Fibroblast of lung (primary cell): Measurements from ENCODE around the gene SUGP1. TPM values are rescaled to one million over a fixed set of nuclear protein-coding genes. Genes with fewer than 3 reads are reported as not detected.

Source experiments
- DNase-seq, 2 donors: peaks; one replicate each; pipeline versions ENCODE4 v3.0.0 to v3.0.0-alpha.2; 2010; ENCODE audit warnings: low read depth in 2 of 2
- H2AFZ ChIP-seq: 2 replicates; pipeline ENCODE4 v1.5.1; 2012; ENCODE audit warnings: low read length, control low read depth, inconsistent platforms
- H3K27ac ChIP-seq: 2 replicates; pipeline ENCODE4 v1.5.1; 2011; ENCODE audit warnings: low read length, control low read depth; ENCODE audit not compliant: insufficient read depth
- H3K27me3 ChIP-seq: 2 replicates; pipeline ENCODE4 v1.5.1; 2011; ENCODE audit warnings: mild to moderate bottlenecking, low read length; ENCODE audit not compliant: control insufficient read depth, insufficient read depth
- H3K36me3 ChIP-seq: 2 replicates; pipeline ENCODE4 v1.5.1; 2011; ENCODE audit warnings: low read length; ENCODE audit not compliant: control insufficient read depth, insufficient read depth
- H3K4me1 ChIP-seq: 2 replicates; pipeline ENCODE4 v1.5.1; 2011; ENCODE audit warnings: low read length; ENCODE audit not compliant: control insufficient read depth, insufficient read depth; ENCODE audit errors: extremely low read depth
- H3K4me2 ChIP-seq: 2 replicates; pipeline ENCODE4 v1.5.1; 2011; ENCODE audit warnings: low read length, control low read depth; ENCODE audit not compliant: insufficient read depth; ENCODE audit errors: extremely low read depth
- H3K4me3 ChIP-seq, 4 experiments: fragments of 200-600 bp in 1 of 4; sonication (generic) in 1 of 4; replicated peaks in 1 of 4; 2 replicates each; pipeline ENCODE4 v1.5.1; 2011 to 2016; ENCODE audit warnings: low read length in 4 of 4, low read depth in 3 of 4, mild to moderate bottlenecking in 3 of 4, control low read depth in 2 of 4, inconsistent platforms in 1 of 4, mixed read lengths in 1 of 4; ENCODE audit not compliant: insufficient read depth in 1 of 4; ENCODE audit errors: control extremely low read depth in 1 of 4
- H3K79me2 ChIP-seq: 2 replicates; pipeline ENCODE4 v1.5.1; 2012; ENCODE audit warnings: mild to moderate bottlenecking, low read length, inconsistent platforms; ENCODE audit not compliant: control insufficient read depth, insufficient read depth
- H3K9ac ChIP-seq: 2 replicates; pipeline ENCODE4 v1.5.1; 2011; ENCODE audit warnings: mild to moderate bottlenecking, low read length, control low read depth; ENCODE audit not compliant: insufficient read depth
- H3K9me3 ChIP-seq: 2 replicates; pipeline ENCODE4 v1.5.1; 2012; ENCODE audit warnings: low read depth, low read length; ENCODE audit not compliant: control insufficient read depth, insufficient read depth
- H4K20me1 ChIP-seq: 2 replicates; pipeline ENCODE4 v1.5.1; 2011; ENCODE audit warnings: low read length; ENCODE audit not compliant: control insufficient read depth, insufficient read depth; ENCODE audit errors: extremely low read depth
- EZH2 ChIP-seq: IDR thresholded peaks from 2 replicates; pipeline ENCODE4 v1.5.1; 2012; ENCODE audit warnings: low read length, control low read depth, mild to moderate bottlenecking; ENCODE audit errors: missing control alignments
- polyA plus RNA-seq, 2 donors: library from polyadenylated mRNA; depleted of rRNA in 1 of 2; stranded (reverse) in 1 of 2; unstranded in 1 of 2; fragments of >200 nt; gene quantifications; 2 replicates each; pipeline ENCODE4 v1.2.1, GENCODE V29; 2011 to 2012; ENCODE audit warnings: missing spikeins in 1 of 2
- total RNA-seq: library from RNA; depleted of rRNA; stranded (reverse); fragments of >200 nt; gene quantifications from 2 replicates; pipeline ENCODE4 v1.2.1, GENCODE V29; 2014
- TF ChIP-seq, protein P1 (sequence below), 2 donors: IDR thresholded peaks in 1 of 2; conservative IDR thresholded peaks in 1 of 2; 1 replicate in 1 of 2; 2 replicates in 1 of 2; pipeline ENCODE4 v1.5.1; 2011 to 2012; ENCODE audit warnings: low read length in 2 of 2, control low read depth in 1 of 2, inconsistent platforms in 1 of 2, low read depth in 1 of 2, mild to moderate bottlenecking in 1 of 2

Gene SUGP1
- total and polyA plus RNA-seq, 2 donors (not counting 1 experiment from before 2014, with no cell fraction given), result 17.3 to 27.7 TPM

DNA sequence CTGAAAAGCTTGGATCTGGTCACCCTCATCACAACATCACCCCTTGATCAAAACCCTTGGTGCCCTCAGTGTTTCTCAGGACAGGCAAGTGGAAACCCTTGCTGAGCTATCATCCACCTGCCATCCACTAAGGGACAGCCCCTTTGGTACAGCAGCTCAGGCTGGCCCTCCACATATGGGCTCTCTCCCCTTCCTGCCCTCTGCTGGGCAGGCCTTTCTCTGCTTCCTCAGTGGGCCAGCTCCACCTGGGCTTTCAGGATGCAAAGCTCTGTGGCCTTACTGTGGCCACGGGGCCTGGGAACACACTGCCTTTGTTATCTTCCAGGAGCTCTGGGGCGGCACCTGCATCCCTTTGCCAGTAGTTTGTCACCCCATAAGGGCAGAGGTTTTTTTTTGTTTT is 4.9 kb downstream of the SUGP1 start:
- no peaks in the 10 kb centered on the region for H3K36me3 ChIP-seq
- no peaks in the 10 kb centered on the region for H3K27me3 ChIP-seq
- H3K4me2 ChIP-seq, result no peak overlapping the region
- no peak overlapping the region for H3K9ac ChIP-seq
- no peak overlapping the region for H2AFZ ChIP-seq
- peaks cover 7% of the 10 kb centered on the region for H3K4me1 ChIP-seq
- no peak overlapping the region for H3K27ac ChIP-seq
- H3K79me2 ChIP-seq, result peaks cover 22% of the 10 kb centered on the region
- no peak for DNase-seq
- H3K4me3 ChIP-seq, result no peak overlapping the region
- H3K9me3 ChIP-seq, result no peaks in the 10 kb centered on the region
- no peaks in the 10 kb centered on the region for H4K20me1 ChIP-seq
- TF ChIP-seq, protein P1, sequence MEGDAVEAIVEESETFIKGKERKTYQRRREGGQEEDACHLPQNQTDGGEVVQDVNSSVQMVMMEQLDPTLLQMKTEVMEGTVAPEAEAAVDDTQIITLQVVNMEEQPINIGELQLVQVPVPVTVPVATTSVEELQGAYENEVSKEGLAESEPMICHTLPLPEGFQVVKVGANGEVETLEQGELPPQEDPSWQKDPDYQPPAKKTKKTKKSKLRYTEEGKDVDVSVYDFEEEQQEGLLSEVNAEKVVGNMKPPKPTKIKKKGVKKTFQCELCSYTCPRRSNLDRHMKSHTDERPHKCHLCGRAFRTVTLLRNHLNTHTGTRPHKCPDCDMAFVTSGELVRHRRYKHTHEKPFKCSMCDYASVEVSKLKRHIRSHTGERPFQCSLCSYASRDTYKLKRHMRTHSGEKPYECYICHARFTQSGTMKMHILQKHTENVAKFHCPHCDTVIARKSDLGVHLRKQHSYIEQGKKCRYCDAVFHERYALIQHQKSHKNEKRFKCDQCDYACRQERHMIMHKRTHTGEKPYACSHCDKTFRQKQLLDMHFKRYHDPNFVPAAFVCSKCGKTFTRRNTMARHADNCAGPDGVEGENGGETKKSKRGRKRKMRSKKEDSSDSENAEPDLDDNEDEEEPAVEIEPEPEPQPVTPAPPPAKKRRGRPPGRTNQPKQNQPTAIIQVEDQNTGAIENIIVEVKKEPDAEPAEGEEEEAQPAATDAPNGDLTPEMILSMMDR (conservative IDR thresholded peaks at IDR 0.05 in 1 of 2, IDR thresholded peaks at IDR 0.05 in 1 of 2; ENCODE audit: low read depth in 1 of 2, low read length in 2 of 2), result no peak
- TF ChIP-seq EZH2, result no peak

DNA sequence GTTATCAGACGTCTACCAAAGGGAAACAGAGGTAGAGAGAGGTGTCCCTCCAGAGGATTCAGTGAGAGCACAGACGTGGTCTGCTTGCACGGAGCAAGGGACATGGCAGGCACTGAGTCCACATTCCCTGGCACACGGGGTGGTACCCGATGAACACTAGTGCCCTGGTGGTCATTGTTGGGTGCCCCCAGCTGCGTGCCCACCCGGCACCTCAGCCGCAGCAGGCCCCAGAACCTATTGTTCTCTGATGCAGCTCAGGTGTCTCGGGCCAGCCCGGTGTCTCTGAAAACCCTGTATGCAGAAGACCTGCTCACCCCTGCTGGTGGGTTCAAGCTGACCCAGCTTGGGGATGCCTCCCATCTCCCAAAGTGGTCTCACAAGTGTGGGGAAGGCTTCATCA is 11.9 kb downstream of the SUGP1 start:
- no peak overlapping the region for H3K4me2 ChIP-seq
- H3K27me3 ChIP-seq, result no peaks in the 10 kb centered on the region
- DNase-seq, result no peak
- no peaks in the 10 kb centered on the region for H4K20me1 ChIP-seq
- no peak overlapping the region for H3K27ac ChIP-seq
- no peak overlapping the region for H3K9ac ChIP-seq
- no peak overlapping the region for H3K4me3 ChIP-seq
- H3K79me2 ChIP-seq, result no peaks in the 10 kb centered on the region
- no peak overlapping the region for H2AFZ ChIP-seq
- no peaks in the 10 kb centered on the region for H3K9me3 ChIP-seq
- TF ChIP-seq, protein P1 (conservative IDR thresholded peaks at IDR 0.05 in 1 of 2, IDR thresholded peaks at IDR 0.05 in 1 of 2; ENCODE audit: low read depth in 1 of 2, low read length in 2 of 2), result no peak
- no peak for TF ChIP-seq EZH2
- no peaks in the 10 kb centered on the region for H3K4me1 ChIP-seq
- peaks cover 12% of the 10 kb centered on the region for H3K36me3 ChIP-seq

DNA sequence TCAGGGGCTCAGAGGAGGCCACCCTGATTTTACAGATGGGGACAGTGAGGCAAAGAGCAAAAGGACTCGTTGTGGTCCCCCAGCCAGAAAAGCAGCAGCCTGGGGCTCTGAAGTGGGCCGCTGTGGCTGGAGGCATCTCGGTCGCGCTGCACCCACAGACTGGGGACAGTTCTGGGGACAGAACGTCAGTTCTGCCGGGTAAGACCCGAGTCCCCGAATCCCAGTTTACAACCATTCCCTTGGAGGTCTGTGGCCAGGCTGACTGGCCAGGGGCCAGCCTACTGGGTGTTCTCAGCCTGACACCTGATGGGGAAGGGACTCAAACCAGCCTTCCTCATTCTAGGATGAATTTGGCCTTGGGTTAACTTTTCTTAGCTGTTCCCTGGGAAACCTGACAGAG is 14.1 kb downstream of the SUGP1 start:
- H3K4me2 ChIP-seq, result no peak overlapping the region
- no peaks in the 10 kb centered on the region for H3K9me3 ChIP-seq
- no peaks in the 10 kb centered on the region for H4K20me1 ChIP-seq
- H3K4me3 ChIP-seq, result no peak overlapping the region
- H3K27ac ChIP-seq, result no peak overlapping the region
- peaks cover 14% of the 10 kb centered on the region for H3K36me3 ChIP-seq
- no peak for TF ChIP-seq EZH2
- TF ChIP-seq, protein P1 (conservative IDR thresholded peaks at IDR 0.05 in 1 of 2, IDR thresholded peaks at IDR 0.05 in 1 of 2; ENCODE audit: low read depth in 1 of 2, low read length in 2 of 2), result no peak
- H3K27me3 ChIP-seq, result no peaks in the 10 kb centered on the region
- no peak for DNase-seq
- no peaks in the 10 kb centered on the region for H3K4me1 ChIP-seq
- H3K9ac ChIP-seq, result no peak overlapping the region
- no peaks in the 10 kb centered on the region for H3K79me2 ChIP-seq
- no peak overlapping the region for H2AFZ ChIP-seq
